Measurements from ENCODE around the gene CDHR5. TPM values are rescaled to one million over a fixed set of nuclear protein-coding genes. Genes with fewer than 3 reads are reported as not detected.
A peak's percentile ranks its signal among the peaks of the same experiment; 100 is the strongest.

CDHR5 gene
- total RNA-seq, 1 experiment from 2014 or later, result not detected

DNA sequence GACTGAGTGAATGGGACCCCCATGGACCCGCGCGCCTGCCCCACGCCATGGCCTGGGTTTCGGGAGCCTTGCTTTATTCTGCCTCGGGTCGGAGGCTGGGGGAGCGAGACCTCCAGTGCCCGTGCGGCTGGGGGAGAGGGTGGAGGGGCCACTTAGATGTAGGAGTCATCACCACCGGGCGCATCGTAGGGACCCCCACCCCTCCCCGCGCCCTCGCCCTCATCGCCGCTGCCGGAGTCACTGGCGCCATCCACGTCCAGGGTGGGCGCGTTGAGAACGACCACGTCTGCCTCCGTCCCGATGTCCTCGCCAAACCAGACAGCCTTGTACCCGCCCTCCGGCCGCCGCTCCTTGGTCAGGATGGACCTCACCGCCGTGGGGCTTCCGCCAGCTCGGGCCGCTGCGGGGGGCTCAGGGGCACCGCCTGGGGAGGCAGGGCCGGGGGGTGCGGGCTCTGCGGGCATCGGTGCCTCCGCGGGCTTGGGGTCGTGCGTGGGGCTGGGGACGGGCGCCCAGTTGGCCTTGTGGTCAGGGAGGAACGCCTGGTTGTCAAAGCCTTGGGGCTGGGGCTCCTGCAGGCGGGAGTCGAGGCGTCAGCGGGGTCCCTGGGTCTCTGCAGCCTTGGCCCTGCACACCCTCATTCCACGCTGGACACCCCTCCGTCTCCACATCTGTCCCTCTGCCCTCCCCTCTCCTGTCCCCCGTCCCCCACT, 7.4 kb downstream of the CDHR5 start:
- peaks cover 27% of the 10 kb centered on the region for H3K4me1 ChIP-seq (ENCODE audit: low read length)
- no peak overlapping the region for H2AFZ ChIP-seq (ENCODE audit: low read length)
- H4K20me1 ChIP-seq (ENCODE audit: insufficient read depth, low read depth, low read length), result peaks cover 21% of the 10 kb centered on the region; the same call in 1 of the 2 replicates
- H3K4me3 ChIP-seq (ENCODE audit: low read length), result no peak overlapping the region
- H3K27me3 ChIP-seq (ENCODE audit: low read length), result no peaks in the 10 kb centered on the region
- no peak overlapping the region for H3K9ac ChIP-seq (ENCODE audit: low read length)
- H3K9me2 ChIP-seq (replicated peaks; ENCODE audit: insufficient read depth, low read length), result no peaks in the 10 kb centered on the region
- no peak overlapping the region for H3K27ac ChIP-seq (ENCODE audit: low read length)
- no peaks in the 10 kb centered on the region for H3K9me3 ChIP-seq (ENCODE audit: low read length)
- H3K79me2 ChIP-seq (ENCODE audit: low read length), result peaks cover 7% of the 10 kb centered on the region; the same call in 1 of the 2 replicates
- no peaks in the 10 kb centered on the region for H3K36me3 ChIP-seq (ENCODE audit: insufficient read depth, low read length)
- H3K4me2 ChIP-seq (ENCODE audit: low read depth, low read length, poor library complexity, severe bottlenecking), result no peak overlapping the region
- DNase-seq, result no peak

- H3K27me3 ChIP-seq (ENCODE audit: low read length), result no peaks in the 10 kb centered on the region
- H3K4me1 ChIP-seq (ENCODE audit: low read length), result peaks cover 27% of the 10 kb centered on the region
- H3K9me2 ChIP-seq (replicated peaks; ENCODE audit: insufficient read depth, low read length), result no peaks in the 10 kb centered on the region
- peaks cover 27% of the 10 kb centered on the region; the same call in 1 of the 2 replicates for H4K20me1 ChIP-seq (ENCODE audit: insufficient read depth, low read depth, low read length)
- peak overlapping the region; percentile 97 for H3K4me2 ChIP-seq (ENCODE audit: low read depth, low read length, poor library complexity, severe bottlenecking)
- H3K4me3 ChIP-seq (ENCODE audit: low read length), result peak overlapping the region; percentile 92
- H3K27ac ChIP-seq (ENCODE audit: low read length), result peak overlapping the region; percentile 85
- peak overlapping the region; percentile 56 for H3K9ac ChIP-seq (ENCODE audit: low read length)
- H3K9me3 ChIP-seq (ENCODE audit: low read length), result no peaks in the 10 kb centered on the region
- H2AFZ ChIP-seq (ENCODE audit: low read length), result no peak overlapping the region
- DNase-seq, result no peak
- H3K79me2 ChIP-seq (ENCODE audit: low read length), result peaks cover 7% of the 10 kb centered on the region; the same call in 1 of the 2 replicates
- no peaks in the 10 kb centered on the region for H3K36me3 ChIP-seq (ENCODE audit: insufficient read depth, low read length)
Observed at GRCh38 chr11:616320-617198, 8.2 kb downstream of the CDHR5 start.

DNA sequence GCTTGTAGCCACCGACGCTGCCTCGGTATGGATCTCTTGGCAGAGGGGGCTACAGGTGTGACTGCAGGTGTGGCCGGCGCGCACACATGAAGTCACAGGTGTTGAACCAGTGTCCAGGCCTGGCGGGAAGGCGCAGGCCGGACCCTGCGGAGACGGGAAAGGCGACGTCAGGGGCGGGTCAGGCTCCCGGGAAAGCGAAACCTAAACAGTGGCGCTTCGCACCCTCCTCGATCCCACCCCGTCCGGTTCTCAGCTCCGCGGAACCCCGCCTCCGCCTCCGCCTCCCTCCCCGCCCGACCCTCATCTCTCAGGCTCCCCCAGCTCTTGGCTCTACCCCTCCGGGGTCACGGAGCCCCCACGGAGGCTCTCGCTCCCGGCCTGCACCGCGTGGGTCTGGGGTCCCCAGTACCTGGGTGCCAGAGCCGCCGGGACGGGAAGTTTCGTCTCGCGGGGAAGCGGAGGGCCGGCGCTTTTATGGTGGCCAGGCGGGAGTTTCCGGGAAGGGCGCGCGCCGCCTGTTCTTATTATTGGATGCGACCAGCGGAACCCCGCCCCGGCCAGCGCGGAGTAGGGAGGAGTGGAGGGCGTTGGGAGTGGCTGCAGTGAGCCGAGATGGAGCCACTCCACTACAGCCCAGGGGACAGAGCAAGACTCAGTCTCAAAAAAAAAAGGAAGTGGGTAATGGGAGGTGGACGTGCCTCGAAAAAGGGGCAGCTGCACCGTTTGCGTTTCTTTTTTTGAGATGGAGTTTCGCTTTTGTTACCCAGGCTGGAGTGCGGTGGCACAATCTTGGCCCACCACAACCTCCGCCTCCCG, 9.0 kb downstream of the CDHR5 start, which contains the start of gene IRF7:
TSS of gene IRF7 (minus strand) at position 447 of the 816 bp plus-strand sequence. CDS start 586 bp downstream, outside the sequence.
- Histone ChIP-seq H3K9ac (ENCODE audit: low read length) (peak within 1 kb of the TSS; percentile 79), H3K4me3 (ENCODE audit: low read length) (peak within 1 kb of the TSS; percentile 92), H3K27ac (ENCODE audit: low read length) (peak within 1 kb of the TSS; percentile 85), H4K20me1 (ENCODE audit: insufficient read depth, low read depth, low read length) (peaks cover 27% of the 10 kb centered on the region; the same call in 1 of the 2 replicates), H2AFZ (ENCODE audit: low read length) (no peak within 1 kb of the TSS), H3K4me2 (ENCODE audit: low read depth, low read length, poor library complexity, severe bottlenecking) (peak within 1 kb of the TSS; percentile 97), H3K79me2 (ENCODE audit: low read length) (peaks cover 7% of the 10 kb centered on the region; the same call in 1 of the 2 replicates), H3K27me3 (ENCODE audit: low read length) (no peaks in the 10 kb centered on the region), H3K4me1 (ENCODE audit: low read length) (peaks cover 27% of the 10 kb centered on the region), H3K9me3 (ENCODE audit: low read length) (no peaks in the 10 kb centered on the region), H3K36me3 (ENCODE audit: insufficient read depth, low read length) (no peaks in the 10 kb centered on the region; the same call in 1 of the 2 replicates), H3K9me2 (replicated peaks; ENCODE audit: insufficient read depth, low read length) (no peaks in the 10 kb centered on the region)
- peak; percentile 97 for DNase-seq

DNA sequence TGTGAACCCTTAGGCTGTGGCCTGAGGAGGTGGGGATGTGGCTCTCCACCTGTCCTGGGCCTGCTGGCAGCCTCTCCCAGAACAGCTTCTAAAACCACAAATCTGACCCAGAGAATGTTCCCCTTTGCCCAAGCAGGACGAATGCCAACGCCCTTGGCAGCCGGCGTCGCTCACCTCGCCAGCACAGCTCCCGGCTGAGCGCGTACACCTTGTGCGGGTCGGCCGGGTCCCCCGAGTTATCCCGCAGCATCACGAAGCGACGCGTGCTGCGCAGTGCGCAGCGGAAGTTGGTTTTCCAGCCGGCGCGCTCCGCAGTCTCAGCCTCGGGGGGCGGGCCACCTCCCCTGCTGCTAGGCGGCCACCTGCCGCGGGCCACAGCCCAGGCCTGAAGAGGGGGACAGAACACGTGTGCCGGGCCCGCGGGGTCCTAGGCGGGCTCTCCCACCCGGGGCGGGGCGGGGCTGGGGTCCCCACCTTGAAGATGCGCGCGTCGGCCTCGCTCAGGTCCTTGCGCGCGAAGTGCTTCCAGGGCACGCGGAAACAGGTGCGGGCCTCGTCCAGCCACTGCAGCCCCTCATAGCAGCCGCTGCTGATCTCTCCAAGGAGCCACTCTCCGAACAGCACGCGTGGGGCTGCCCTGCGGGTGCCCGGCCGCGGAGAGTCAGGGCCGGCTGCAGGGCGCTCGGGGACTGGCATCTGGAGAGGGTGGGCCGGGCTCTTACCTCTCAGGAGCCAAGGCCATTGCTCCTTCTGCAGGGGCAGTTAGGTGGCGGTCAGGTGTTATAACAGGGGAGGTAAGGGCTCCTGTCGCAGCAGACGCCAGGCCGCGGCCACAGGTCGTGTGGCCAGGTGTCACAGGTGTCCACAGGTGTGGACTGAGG, 9.9 kb downstream of the CDHR5 start:
- no peaks in the 10 kb centered on the region for H3K9me3 ChIP-seq (ENCODE audit: low read length)
- H3K36me3 ChIP-seq (ENCODE audit: insufficient read depth, low read length), result no peaks in the 10 kb centered on the region; the same call in 1 of the 2 replicates
- no peaks in the 10 kb centered on the region for H3K27me3 ChIP-seq (ENCODE audit: low read length)
- H3K4me1 ChIP-seq (ENCODE audit: low read length), result peaks cover 27% of the 10 kb centered on the region
- peak overlapping the region; percentile 79 for H3K9ac ChIP-seq (ENCODE audit: low read length)
- H3K4me3 ChIP-seq (ENCODE audit: low read length), result peak overlapping the region; percentile 92
- H3K27ac ChIP-seq (ENCODE audit: low read length), result peak overlapping the region; percentile 85; the same call in 1 of the 2 replicates
- no peak overlapping the region for H2AFZ ChIP-seq (ENCODE audit: low read length)
- H3K9me2 ChIP-seq (replicated peaks; ENCODE audit: insufficient read depth, low read length), result no peaks in the 10 kb centered on the region
- peaks cover 27% of the 10 kb centered on the region; the same call in 1 of the 2 replicates for H4K20me1 ChIP-seq (ENCODE audit: insufficient read depth, low read depth, low read length)
- H3K79me2 ChIP-seq (ENCODE audit: low read length), result peaks cover 7% of the 10 kb centered on the region; the same call in 1 of the 2 replicates
- peak overlapping the region; percentile 97 for H3K4me2 ChIP-seq (ENCODE audit: low read depth, low read length, poor library complexity, severe bottlenecking)
- DNase-seq, result no peak

DNA sequence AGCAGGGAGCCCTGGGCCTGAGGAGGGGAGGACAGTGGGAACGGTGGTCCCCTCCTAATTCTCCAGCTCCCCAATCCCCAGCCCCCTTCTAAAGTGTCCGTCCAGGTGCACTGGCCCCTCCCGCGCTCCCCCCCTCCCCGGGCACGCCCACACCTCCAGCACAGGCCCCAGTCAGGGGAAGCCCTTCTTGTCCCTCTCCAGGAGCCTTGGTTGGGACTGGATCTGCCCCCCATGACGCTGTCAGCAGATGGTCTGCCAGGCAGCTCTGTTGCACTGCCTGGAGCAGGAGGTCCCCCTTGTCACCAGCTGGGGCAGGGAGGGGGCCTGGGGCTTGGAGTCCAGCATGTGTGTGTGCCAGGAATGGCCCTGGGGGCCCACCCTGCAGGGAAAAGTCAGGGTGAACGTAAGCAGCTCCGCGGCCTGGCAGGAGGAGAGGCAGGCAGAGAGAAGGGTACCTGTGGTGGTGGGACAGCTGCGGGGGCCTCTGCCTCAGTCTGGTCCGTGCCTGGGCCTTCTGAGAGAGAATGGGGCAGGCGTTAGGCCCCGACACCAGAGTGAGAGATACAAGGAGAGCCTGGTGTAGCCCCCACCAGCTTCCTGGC, 10.6 kb downstream of the CDHR5 start:
- Histone ChIP-seq H3K9me3 (ENCODE audit: low read length) (no peaks in the 10 kb centered on the region), H3K4me1 (ENCODE audit: low read length) (peaks cover 27% of the 10 kb centered on the region), H3K4me3 (ENCODE audit: low read length) (peak overlapping the region; percentile 92; the same call in 1 of the 2 replicates), H2AFZ (ENCODE audit: low read length) (no peak overlapping the region), H3K36me3 (ENCODE audit: insufficient read depth, low read length) (no peaks in the 10 kb centered on the region; the same call in 1 of the 2 replicates), H3K79me2 (ENCODE audit: low read length) (peaks cover 7% of the 10 kb centered on the region; the same call in 1 of the 2 replicates), H3K4me2 (ENCODE audit: low read depth, low read length, poor library complexity, severe bottlenecking) (peak overlapping the region; percentile 50), H3K27ac (ENCODE audit: low read length) (no peak overlapping the region), H3K27me3 (ENCODE audit: low read length) (no peaks in the 10 kb centered on the region), H4K20me1 (ENCODE audit: insufficient read depth, low read depth, low read length) (peaks cover 27% of the 10 kb centered on the region; the same call in 1 of the 2 replicates), H3K9ac (ENCODE audit: low read length) (peak overlapping the region; percentile 21; the same call in 1 of the 2 replicates), H3K9me2 (replicated peaks; ENCODE audit: insufficient read depth, low read length) (no peaks in the 10 kb centered on the region)
- no peak for DNase-seq

- H3K79me2 ChIP-seq (ENCODE audit: low read length), result peaks cover 7% of the 10 kb centered on the region; the same call in 1 of the 2 replicates
- DNase-seq, result peak; percentile 86
- H3K9me3 ChIP-seq (ENCODE audit: low read length), result no peaks in the 10 kb centered on the region
- no peaks in the 10 kb centered on the region; the same call in 1 of the 2 replicates for H3K36me3 ChIP-seq (ENCODE audit: insufficient read depth, low read length)
- H2AFZ ChIP-seq (ENCODE audit: low read length), result no peak overlapping the region
- peaks cover 27% of the 10 kb centered on the region for H3K4me1 ChIP-seq (ENCODE audit: low read length)
- H3K27me3 ChIP-seq (ENCODE audit: low read length), result no peaks in the 10 kb centered on the region
- peaks cover 27% of the 10 kb centered on the region; the same call in 1 of the 2 replicates for H4K20me1 ChIP-seq (ENCODE audit: insufficient read depth, low read depth, low read length)
- H3K9ac ChIP-seq (ENCODE audit: low read length), result peak overlapping the region; percentile 21; the same call in 1 of the 2 replicates
- H3K27ac ChIP-seq (ENCODE audit: low read length), result no peak overlapping the region
- H3K4me3 ChIP-seq (ENCODE audit: low read length), result no peak overlapping the region; the same call in 1 of the 2 replicates
- H3K4me2 ChIP-seq (ENCODE audit: low read depth, low read length, poor library complexity, severe bottlenecking), result peak overlapping the region; percentile 50
- no peaks in the 10 kb centered on the region for H3K9me2 ChIP-seq (replicated peaks; ENCODE audit: insufficient read depth, low read length)
Observed at GRCh38 chr11:613369-613968, 11.3 kb downstream of the CDHR5 start.

Data from Karpas-422 (cell line).